GM18868 (cell line): Measurements from ENCODE around the gene KLK4.

Source experiments
- ATAC-seq: cut with Tn5 transposase; IDR thresholded peaks from one replicate; pipeline ENCODE4 v1.9.1; 2021; ENCODE audit warnings: mild to moderate bottlenecking, moderate library complexity; ENCODE audit not compliant: unreplicated experiment

The KLK4 gene

DNA sequence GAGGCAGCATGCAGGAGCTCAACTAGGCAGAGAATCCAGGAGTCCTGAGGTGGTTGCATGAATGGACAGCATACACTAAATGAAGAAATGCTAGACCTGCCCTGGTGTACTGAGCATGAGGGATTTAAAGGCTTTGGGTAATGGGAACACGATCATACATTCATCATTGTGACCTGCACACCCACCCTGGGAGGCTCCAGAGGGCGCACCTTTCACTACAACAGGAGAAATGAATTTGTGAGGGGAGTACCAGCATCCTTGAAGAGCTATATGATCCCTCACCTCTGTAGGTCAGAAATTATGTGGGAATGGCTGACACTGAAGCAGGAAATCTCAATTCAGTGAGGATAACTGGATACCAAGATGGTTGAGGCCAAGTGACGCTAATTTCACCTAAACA lies 29.0 kb downstream of the KLK4 start:
- no peak for ATAC-seq

DNA sequence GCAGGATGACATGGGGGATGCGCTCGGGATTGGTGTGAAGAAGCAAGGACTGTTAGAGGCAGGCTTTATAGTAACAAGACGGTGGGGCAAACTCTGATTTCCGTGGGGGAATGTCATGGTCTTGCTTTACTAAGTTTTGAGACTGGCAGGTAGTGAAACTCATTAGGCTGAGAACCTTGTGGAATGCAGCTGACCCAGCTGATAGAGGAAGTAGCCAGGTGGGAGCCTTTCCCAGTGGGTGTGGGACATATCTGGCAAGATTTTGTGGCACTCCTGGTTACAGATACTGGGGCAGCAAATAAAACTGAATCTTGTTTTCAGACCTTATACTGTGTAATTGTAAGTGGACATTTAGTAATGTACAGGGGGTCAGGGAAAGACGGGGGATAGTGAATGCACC lies 31.0 kb downstream of the KLK4 start:
- ATAC-seq, result no peak

DNA sequence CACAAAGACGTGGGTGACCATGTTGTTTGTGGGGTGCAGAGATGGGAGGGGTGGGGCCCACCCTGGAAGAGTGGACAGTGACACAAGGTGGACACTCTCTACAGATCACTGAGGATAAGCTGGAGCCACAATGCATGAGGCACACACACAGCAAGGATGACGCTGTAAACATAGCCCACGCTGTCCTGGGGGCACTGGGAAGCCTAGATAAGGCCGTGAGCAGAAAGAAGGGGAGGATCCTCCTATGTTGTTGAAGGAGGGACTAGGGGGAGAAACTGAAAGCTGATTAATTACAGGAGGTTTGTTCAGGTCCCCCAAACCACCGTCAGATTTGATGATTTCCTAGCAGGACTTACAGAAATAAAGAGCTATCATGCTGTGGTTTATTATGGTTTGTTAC lies 32.3 kb downstream of the KLK4 start:
- no peak for ATAC-seq

DNA sequence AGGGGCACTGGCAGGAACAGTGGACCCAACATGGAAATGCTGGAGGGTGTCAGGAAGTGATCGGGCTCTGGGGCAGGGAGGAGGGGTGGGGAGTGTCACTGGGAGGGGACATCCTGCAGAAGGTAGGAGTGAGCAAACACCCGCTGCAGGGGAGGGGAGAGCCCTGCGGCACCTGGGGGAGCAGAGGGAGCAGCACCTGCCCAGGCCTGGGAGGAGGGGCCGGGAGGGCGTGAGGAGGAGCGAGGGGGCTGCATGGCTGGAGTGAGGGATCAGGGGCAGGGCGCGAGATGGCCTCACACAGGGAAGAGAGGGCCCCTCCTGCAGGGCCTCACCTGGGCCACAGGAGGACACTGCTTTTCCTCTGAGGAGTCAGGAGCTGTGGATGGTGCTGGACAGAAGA lies 33.9 kb downstream of the KLK4 start:
- no peak for ATAC-seq

DNA sequence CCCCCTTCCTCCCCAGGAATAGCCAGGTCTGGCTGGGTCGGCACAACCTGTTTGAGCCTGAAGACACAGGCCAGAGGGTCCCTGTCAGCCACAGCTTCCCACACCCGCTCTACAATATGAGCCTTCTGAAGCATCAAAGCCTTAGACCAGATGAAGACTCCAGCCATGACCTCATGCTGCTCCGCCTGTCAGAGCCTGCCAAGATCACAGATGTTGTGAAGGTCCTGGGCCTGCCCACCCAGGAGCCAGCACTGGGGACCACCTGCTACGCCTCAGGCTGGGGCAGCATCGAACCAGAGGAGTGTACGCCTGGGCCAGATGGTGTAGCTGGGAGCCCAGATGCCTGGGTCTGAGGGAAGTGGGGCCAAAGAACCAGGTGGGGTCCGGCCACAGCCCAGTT lies 34.7 kb downstream of the KLK4 start:
- ATAC-seq, result no peak

DNA sequence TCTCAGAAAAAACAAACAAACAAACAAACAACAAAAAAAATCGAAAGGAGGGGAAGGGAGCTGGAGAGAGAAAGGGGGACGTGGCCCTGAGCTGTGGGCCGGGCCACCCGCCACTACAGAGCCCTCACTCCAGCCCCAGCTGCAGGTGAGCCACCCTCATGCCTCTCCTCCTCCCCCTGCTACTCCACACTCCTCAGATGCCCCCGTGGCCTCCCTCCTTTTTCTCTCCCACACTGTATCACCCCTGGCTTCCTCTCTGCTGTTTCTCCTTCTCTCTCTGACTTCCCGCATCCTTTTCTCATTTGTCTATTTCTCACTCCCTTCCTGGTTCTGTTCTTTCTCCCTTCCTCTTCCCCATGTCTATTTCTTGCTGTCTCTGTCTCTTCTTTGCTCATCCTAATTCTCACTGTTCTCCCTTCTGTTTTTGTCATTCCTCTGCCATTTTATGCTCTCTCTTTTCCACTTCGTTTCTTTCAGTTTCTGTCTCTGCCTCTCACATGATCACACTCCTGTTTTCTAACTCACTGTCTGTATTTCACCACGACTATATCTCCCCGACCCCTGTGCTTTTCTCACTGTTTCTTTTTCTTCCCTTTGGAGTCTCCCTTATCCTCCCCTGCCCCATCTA lies 35.3 kb downstream of the KLK4 start:
- no peak for ATAC-seq

DNA sequence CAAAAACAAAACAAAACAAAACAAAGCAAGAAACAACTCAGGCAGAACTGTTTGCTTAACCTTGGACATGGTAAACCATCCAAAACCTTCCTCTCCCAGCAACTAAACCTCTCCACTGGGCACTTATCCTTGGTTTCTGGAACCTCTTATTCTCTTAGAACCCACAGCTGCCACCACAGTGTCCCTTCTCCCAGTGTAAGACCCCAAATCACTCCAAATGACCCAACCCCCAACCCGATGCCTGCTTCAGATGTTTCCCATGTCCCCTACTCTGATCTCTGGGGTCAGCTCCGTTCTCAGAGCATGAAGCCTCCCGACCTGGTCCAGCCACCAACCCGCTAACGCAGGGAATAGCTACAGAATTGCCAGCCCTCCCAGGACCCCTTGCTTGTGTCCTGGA lies 37.0 kb downstream of the KLK4 start:
- no peak for ATAC-seq

DNA sequence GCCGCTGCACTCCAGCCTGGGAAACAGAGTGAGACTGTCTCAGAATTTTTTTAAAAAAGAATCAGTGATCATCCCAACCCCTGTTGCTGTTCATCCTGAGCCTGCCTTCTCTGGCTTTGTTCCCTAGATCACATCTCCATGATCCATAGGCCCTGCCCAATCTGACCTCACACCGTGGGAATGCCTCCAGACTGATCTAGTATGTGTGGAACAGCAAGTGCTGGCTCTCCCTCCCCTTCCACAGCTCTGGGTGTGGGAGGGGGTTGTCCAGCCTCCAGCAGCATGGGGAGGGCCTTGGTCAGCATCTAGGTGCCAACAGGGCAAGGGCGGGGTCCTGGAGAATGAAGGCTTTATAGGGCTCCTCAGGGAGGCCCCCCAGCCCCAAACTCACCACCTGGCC lies 38.1 kb downstream of the KLK4 start, which contains the start of gene KLK2:
KLK2 (plus strand) TSS at position 384 of the 400 bp plus-strand sequence. CDS start 35 bp downstream, outside the sequence.
- ATAC-seq, result no peak

DNA sequence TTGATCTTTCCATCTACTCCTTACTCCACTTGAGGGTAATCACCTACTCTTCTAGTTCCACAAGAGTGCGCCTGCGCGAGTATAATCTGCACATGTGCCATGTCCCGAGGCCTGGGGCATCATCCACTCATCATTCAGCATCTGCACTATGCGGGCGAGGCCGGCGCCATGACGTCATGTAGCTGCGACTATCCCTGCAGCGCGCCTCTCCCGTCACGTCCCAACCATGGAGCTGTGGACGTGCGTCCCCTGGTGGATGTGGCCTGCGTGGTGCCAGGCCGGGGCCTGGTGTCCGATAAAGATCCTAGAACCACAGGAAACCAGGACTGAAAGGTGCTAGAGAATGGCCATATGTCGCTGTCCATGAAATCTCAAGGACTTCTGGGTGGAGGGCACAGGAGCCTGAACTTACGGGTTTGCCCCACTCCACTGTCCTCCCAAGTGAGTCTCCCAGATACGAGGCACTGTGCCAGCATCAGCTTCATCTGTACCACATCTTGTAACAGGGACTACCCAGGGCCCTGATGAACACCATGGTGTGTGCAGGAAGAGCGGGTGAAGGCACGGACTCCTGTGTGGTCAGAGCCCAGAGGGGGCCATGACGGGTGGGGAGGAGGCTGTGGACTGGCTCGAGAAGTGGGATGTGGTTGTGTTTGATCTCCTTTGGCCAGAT lies 40.6 kb downstream of the KLK4 start:
- no peak for ATAC-seq

DNA sequence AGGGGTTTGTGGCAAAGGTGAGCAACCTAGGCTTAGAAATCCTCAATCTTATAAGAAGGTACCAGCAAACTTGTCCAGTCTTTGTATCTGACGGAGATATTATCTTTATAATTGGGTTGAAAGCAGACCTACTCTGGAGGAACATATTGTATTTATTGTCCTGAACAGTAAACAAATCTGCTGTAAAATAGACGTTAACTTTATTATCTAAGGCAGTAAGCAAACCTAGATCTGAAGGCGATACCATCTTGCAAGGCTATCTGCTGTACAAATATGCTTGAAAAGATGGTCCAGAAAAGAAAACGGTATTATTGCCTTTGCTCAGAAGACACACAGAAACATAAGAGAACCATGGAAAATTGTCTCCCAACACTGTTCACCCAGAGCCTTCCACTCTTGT lies 41.7 kb downstream of the KLK4 start:
- no peak for ATAC-seq

DNA sequence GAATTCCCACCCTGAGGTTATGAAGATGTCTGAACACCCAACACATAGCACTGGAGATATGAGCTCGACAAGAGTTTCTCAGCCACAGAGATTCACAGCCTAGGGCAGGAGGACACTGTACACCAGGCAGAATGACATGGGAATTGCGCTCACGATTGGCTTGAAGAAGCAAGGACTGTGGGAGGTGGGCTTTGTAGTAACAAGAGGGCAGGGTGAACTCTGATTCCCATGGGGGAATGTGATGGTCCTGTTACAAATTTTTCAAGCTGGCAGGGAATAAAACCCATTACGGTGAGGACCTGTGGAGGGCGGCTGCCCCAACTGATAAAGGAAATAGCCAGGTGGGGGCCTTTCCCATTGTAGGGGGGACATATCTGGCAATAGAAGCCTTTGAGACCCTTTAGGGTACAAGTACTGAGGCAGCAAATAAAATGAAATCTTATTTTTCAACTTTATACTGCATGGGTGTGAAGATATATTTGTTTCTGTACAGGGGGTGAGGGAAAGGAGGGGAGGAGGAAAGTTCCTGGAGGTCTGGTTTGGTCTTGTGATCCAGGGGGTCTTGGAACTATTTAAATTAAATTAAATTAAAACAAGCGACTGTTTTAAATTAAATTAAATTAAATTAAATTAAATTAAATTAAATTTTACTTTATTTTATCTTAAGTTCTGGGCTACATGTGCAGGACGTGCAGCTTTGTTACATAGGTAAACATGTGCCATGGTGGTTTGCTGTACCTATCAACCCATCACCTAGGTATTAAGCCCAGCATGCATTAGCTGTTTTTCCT lies 49.5 kb downstream of the KLK4 start:
- ATAC-seq, result no peak

DNA sequence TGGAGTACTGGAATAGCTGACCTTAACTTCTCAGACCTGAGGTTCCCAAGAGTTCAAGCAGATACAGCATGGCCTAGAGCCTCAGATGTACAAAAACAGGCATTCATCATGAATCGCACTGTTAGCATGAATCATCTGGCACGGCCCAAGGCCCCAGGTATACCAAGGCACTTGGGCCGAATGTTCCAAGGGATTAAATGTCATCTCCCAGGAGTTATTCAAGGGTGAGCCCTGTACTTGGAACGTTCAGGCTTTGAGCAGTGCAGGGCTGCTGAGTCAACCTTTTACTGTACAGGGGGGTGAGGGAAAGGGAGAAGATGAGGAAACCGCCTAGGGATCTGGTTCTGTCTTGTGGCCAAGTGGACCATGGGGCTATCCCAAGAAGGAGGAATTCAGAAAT lies 50.2 kb downstream of the KLK4 start:
- ATAC-seq, result no peak

DNA sequence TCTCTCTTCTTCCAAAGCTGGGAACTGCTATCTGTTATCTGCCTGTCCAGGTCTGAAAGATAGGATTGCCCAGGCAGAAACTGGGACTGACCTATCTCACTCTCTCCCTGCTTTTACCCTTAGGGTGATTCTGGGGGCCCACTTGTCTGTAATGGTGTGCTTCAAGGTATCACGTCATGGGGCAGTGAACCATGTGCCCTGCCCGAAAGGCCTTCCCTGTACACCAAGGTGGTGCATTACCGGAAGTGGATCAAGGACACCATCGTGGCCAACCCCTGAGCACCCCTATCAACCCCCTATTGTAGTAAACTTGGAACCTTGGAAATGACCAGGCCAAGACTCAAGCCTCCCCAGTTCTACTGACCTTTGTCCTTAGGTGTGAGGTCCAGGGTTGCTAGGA lies 51.3 kb downstream of the KLK4 start:
- ATAC-seq, result no peak

DNA sequence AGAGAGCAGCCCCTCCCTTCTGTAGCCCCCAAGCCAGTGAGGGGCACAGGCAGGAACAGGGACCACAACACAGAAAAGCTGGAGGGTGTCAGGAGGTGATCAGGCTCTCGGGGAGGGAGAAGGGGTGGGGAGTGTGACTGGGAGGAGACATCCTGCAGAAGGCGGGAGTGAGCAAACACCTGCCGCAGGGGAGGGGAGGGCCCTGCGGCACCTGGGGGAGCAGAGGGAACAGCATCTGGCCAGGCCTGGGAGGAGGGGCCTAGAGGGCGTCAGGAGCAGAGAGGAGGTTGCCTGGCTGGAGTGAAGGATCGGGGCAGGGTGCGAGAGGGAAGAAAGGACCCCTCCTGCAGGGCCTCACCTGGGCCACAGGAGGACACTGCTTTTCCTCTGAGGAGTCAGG lies 52.3 kb downstream of the KLK4 start:
- ATAC-seq, result no peak

DNA sequence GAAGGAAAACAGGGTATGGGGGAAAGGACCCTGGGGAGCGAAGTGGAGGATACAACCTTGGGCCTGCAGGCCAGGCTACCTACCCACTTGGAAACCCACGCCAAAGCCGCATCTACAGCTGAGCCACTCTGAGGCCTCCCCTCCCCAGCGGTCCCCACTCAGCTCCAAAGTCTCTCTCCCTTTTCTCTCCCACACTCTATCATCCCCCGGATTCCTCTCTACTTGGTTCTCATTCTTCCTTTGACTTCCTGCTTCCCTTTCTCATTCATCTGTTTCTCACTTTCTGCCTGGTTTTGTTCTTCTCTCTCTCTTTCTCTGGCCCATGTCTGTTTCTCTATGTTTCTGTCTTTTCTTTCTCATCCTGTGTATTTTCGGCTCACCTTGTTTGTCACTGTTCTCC lies 53.8 kb downstream of the KLK4 start:
- no peak for ATAC-seq
